OCI-LY7 (cell line): ENCODE data around the gene USF2.

Experiments
- EZH2phosphoT487 ChIP-seq: fragments of 200-600 bp; sonication (generic); IDR thresholded peaks from 2 replicates; pipeline ENCODE4 v1.6.1; 2018; ENCODE audit warnings: low read depth, borderline replicate concordance, mild to moderate bottlenecking, mixed run types, antibody characterized with exemption, low read length, moderate library complexity, mixed read lengths
- TF ChIP-seq, protein P1 (sequence below): fragments of 200-600 bp; sonication (generic); conservative IDR thresholded peaks from 2 replicates; pipeline ENCODE4 v1.5.1; 2014; ENCODE audit warnings: mild to moderate bottlenecking, antibody characterized with exemption, low read length, moderate library complexity, mixed read lengths

DNA sequence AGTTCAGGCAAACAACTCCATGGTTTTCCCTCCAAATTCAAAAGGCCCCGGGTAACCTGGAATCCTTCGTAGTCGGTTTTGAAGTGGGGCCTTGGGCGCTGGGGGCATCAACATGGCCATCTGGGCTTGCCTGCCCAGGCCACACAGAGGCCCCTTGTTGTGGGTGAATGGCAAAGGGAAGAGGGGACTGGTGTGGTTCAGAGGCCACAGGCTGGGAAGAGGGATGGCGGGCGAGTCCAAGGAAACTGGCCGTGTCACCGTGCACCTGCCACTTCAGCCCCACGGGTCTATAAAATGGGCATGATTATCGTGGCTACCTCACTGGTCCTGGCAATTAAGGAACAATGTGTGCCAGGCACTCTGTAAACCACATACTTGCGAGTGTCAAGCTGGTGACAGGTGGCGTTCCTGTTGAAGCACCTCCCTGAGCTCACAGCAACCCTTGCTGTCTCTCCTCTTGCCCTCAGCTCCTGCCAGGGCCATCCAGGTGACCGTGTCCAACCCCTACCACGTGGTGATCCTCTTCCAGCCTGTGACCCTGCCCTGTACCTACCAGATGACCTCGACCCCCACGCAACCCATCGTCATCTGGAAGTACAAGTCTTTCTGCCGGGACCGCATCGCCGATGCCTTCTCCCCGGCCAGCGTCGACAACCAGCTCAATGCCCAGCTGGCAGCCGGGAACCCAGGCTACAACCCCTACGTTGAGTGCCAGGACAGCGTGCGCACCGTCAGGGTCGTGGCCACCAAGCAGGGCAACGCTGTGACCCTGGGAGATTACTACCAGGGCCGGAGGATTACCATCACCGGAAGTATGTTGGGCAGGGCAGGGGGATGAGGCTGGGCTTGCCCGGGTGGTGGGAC lies 18.7 kb upstream of the USF2 start:
- TF ChIP-seq, protein P1, sequence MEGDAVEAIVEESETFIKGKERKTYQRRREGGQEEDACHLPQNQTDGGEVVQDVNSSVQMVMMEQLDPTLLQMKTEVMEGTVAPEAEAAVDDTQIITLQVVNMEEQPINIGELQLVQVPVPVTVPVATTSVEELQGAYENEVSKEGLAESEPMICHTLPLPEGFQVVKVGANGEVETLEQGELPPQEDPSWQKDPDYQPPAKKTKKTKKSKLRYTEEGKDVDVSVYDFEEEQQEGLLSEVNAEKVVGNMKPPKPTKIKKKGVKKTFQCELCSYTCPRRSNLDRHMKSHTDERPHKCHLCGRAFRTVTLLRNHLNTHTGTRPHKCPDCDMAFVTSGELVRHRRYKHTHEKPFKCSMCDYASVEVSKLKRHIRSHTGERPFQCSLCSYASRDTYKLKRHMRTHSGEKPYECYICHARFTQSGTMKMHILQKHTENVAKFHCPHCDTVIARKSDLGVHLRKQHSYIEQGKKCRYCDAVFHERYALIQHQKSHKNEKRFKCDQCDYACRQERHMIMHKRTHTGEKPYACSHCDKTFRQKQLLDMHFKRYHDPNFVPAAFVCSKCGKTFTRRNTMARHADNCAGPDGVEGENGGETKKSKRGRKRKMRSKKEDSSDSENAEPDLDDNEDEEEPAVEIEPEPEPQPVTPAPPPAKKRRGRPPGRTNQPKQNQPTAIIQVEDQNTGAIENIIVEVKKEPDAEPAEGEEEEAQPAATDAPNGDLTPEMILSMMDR, result no peak
- no peak for TF ChIP-seq EZH2phosphoT487
